Measurements from ENCODE around the gene CNTRL.
"Not testable (repeated sequence)": the region's sequence is repeated elsewhere in the genome, so short reads cannot be mapped to it uniquely, and the experiment has no call there.

The CNTRL gene

DNA sequence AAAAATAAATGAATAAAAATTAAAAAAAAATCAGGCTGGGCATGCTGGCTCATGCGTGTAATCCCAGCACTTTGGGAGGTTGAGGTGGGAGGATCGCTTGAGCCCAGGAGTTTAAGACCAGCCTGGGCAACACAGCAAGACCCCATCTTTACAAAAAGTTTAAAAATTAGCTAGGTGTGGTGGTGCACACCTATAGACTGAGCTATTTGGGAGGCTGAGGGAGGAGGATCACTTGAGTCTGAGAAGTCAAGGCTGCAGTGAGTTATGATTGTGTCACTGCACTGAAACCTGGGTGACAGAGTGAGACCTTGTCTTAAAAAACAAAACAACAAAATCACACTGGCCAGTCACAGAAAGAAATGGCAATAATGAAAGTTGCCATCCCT, 3.4 kb upstream of the CNTRL start:
- DNase-seq, result no peak

DNA sequence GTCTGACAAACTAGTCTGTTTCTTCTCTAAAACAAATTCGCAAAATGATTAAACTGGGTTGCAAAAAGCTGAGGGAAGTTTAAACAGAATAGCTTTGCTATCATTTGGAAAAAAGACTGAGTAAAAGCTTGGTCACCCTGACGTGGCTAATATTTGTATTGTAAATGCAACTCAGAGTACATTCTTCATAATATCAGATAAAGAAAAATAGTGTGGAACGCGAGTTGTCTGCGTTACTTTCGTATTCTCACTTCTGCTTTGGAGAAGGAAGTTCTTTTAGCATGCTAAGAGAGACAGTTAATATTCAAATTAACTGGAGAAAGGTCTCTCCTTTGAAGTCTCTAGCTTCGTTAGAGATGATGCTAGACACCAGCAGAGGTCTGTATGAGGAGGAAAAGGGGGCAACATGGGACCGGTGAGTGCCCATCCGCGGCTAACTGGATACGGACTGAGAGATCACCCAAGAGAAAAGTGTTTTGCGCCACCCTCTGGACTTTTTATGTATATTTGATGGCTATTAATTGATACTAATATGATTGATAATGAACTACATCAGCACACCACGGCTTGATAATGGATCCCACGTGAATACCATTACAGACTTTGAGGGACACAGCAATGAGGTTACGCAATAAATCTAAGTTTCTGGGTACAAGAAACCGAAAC, 2.9 kb upstream of the CNTRL start:
- peak; percentile 43 for DNase-seq

DNA sequence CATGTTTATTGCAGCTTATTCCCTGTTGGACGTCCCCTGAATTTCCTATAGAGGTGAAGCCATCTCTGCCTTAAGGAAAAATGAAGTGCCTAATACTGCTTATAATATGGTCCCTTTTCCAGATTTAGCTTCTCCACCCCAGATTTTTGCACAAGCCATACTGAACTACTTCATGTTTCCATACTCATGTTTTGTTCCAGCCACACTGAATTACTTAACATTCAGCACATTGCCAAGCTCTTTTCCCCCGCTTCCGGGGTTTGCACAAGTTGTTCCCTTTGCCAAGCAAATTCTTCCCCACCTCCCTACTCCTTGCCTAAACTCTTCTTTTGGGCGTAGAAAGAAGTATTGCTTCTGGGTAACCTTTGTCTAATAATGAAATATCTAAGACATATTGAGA, 1.7 kb upstream of the CNTRL start:
- peak; percentile 2 for DNase-seq

DNA sequence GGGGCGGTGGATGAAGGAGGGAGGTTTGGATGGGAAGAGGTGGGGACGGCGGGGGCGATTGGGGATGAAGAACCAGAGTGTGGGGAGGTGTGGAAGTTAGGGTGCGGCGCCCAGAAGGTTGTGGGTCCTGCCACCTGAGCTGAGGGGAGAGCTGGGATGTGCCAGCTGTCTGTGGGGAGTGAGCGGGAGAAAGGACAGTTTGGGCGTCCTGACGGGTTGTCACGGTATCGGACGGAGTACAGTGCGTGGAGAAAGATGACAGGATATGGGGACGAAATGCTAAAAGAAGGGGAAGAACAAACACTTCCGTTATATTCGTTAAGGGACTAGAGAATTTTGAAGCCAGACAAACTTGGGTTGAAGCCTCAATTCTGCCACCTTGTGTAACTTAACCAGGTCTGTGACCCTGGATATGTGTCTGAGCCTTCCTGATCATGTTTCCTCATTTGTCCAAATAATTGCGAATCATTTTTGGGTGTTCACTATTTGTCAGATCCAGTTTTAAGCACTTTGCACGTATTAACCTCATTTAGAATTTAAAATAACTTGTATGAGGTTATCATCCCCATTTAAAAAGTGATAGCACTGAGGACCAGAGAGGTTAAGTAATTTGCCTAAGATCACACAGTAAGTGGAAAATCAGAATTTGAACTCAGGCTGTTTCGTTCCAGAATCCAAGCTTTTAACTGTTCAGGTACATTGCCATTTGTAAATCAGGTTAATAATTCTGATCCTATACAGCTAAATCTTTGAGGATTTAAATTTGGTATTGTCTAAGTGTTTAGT, 689 bp downstream of the CNTRL start:
- no peak for DNase-seq

DNA sequence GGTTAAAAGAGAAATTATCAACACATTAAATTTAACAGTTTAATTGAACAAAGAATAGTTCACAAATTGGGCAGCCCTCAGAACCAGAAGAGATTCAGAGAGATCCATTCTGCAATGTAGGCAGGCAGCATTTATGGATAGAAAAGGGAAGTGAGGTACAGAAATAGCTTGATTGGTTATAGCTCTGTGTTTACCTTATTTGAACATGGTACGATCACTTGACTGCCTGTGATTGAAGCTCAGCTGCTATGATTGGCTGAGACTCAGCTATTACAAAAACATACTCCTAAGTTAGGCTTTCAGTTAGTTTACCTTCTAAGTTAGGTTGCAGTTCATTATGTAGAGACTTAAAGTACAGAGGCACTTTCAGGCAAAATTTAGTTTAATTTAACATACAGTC, 7.3 kb downstream of the CNTRL start:
- no peak for DNase-seq

DNA sequence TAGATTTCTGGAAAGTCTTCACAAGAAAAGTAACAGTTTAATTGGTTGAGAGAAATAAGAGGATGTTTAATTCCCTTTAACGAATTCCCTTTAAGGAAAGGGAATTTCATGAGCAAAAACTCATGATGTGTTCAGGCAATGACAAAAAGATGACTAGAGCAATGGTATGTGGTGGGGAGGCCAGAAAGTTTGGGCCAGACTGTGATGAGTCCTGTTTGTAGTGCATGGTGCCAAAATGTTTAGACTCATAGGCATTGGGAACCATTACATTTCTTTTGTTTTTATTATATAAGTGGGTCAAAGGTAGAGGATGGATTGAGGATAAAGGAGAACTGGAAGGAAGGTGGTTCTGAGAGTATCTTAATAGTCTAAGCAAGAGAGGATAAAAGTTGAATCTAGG, 10.9 kb downstream of the CNTRL start:
- no peak for DNase-seq

DNA sequence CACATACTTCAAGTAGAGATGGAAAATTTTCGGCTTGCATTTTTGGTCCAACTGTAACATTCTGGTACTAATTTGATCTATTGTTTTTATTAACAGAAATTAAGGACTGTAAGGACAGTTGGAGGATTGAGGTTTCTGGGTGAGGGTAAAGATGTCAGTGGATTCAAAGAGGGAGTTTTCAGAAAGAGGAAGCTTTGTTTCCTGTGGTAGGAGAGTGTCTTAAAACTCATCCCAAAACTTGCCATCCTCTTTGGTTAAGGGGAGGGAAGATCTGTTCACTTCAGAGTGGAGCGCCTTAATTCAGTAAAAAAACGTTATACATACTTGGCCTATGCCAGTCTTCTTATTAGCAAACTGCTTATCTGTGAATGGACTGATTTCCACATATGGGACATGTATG, 13.8 kb downstream of the CNTRL start:
- DNase-seq, result no peak

DNA sequence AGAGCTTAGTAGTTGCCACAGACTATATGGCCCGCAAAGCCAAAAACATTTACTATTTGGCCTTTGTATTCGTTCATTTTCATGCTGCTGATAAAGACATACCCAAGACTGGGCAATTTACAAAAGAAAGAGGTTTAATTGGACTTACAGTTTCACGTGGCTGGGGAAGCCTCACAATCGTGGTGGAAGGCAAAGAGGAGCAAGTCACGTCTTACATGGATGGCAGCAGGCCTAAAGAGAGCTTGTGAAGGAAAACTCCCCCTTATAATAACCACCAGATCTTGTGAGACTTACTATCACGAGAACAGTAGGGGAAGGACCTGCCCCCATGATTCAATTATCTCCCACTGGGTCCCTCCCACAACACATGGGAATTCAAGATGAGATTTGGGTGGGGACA, 16.0 kb downstream of the CNTRL start:
- DNase-seq, result not testable (repeated sequence)

DNA sequence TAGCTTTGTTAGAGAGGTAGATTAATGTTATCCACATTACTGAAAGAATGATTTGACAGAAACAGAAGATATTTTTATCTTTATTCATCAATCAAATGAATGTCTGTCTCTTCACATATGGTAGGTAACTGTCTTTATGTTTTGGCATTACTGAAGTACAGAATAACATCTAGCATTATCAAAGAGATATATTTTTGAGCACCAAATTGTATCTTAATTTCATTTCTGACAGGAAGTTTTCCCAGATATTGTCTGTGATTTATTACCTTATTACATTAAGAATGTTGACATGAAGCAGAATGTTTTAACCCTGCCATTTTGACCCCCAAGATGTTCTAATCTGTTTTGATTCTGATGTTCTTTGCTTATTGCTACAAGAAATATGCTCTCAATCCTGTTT, 20.3 kb downstream of the CNTRL start:
- no peak for DNase-seq

DNA sequence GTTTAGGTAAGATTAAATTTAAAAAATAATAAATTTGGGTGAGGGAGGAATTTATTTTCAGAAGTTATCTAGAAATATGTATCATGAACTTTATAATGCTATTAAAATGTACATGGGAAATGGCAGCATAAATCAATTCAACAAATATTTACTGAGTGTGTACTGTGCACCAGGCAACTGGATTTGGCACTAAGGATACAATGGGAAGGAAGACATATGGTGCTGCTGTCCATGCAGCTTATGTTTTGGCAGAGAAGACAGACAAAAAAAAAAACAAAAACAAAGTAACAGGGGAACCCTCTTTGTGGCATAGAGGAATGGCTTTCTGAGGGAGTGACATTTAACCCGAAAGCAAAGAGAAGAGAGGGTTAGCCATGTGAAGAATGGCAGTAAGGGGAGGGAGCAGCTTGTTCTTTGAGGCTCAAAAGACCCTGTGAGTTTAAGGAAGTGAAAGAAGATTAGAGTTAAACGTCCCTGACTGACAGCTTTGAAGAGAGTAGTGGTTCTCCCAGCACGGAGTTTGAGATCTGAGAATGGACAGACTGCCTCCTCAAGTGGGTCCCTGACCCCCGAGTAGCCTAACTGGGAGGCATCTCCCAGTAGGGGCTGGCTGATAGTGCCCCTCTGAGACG, 23.9 kb downstream of the CNTRL start:
- DNase-seq, result no peak

DNA sequence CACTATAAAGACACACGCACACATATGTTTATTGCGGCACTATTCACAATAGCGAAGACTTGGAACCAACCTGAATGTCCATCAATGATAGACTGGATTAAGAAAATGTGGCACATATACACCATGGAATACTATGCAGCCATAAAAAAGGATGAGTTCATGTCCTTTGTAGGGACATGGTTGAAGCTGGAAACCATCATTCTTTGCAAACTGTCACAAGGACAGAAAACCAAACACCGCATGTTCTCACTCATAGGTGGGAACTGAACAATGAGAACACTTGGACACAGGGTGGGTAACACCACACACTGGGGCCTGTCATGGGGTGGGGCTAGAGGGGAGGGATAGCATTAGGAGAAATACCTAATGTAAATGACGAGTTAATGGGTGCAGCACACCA, 29.3 kb downstream of the CNTRL start:
- DNase-seq, result not testable (repeated sequence)

DNA sequence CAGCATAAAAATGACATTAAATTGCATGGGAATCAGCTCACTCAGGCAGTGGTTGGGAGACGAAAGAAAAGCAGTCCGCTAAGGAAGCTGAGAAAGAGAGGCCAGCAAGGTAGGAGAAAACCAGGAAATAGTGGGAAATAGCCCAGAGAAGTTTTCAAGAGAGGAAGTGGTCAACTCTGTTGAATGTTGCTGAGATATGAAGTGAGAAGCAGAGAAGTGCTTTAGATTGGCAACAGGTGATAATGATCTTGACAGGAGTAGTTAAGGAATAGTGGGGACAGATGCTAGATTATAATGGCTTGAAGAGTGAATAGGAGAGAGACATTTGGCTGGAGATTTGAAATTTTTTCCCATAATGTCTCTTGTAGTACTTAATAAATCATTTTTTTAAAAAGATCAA, 30.8 kb downstream of the CNTRL start:
- no peak for DNase-seq

DNA sequence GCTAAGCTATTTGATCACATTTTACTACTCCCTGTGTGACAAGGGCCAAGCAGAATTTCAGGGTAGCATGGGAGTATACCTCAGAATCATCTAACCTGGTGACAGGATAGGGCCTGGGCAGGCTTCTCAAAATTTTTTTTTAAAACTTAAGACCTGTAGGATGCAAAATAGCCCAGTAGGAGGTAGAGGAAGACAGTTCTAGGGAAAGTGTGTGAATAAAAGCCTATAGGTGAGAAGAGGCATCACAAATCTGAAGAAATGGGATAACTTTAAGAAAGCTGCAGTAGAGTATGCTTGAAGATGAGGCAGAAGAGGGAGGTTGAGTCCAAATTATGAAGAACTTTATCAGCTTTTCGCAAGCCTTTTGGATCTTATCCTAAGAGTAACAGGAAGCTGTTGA, 32.3 kb downstream of the CNTRL start:
- DNase-seq, result no peak

DNA sequence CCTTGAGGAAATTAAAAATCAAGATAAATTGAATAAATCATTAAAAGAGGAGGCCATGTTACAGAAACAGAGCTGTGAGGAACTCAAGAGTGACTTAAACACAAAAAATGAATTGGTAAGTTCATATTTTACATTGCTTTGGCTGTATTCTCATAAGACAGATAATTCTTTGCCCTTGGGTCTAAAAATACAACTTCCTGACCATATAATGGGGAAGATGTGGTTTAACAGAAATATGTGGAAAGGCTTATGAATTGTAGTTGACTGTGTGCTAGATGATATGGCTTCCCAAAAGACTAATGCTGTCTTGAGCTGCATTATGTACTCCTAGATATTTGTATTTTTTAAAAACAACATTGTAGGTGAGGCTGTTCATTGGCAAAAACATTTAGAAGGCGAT, 33.1 kb downstream of the CNTRL start:
- DNase-seq, result no peak

DNA sequence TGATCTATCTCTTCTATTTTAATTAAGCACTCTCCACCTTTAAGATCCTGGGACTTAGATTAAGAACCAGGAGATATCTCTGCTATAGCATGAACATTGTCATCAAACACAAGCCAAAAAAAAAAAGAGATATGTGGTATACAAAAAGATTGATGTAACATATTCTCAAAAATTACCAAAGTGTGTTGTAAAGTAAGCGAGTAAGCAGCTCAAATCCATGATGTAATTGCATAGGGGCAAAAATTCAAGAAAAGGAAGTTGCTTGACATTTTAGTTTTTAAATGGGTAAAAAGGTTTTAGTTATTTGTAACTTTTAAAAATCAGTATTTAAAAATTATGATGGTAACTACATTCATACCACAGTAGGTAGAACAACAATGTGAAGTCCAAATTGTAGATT, 40.7 kb downstream of the CNTRL start:
- no peak for DNase-seq

DNA sequence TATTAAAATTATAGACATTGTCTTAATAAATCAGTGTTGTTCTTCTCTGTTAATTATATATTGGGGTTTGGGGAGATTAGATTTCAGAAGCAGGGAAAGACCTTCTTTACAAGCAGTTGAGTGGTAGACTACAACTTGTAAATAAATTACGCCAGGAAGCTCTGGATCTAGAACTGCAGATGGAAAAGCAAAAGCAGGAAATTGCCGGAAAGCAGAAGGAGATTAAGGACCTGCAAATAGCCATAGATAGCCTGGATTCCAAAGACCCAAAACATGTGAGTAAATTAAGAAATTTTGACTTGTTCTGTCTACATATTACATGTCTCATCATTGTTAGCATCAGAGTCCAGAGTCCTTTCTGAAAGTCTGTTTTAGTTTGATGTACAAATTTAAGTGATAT, 43.5 kb downstream of the CNTRL start:
- DNase-seq, result no peak

DNA sequence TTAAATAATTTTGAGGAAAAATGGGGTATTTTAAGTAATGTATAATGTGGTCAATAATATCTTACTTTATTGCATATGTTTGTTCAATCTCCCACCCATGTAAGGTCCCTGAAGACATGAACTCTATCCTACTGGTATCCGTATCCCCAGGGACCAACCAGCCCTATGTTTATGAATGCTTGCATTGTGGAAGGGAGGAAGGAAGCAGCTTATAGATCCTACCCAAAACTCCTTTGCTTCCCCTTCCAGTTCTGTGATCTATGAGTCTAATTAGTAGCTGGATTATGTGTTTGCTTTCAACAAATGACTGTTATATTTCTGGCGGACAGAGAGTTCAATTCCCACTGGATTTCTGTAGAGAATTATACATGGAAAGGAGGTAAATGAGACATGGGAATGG, 45.6 kb downstream of the CNTRL start:
- no peak for DNase-seq

DNA sequence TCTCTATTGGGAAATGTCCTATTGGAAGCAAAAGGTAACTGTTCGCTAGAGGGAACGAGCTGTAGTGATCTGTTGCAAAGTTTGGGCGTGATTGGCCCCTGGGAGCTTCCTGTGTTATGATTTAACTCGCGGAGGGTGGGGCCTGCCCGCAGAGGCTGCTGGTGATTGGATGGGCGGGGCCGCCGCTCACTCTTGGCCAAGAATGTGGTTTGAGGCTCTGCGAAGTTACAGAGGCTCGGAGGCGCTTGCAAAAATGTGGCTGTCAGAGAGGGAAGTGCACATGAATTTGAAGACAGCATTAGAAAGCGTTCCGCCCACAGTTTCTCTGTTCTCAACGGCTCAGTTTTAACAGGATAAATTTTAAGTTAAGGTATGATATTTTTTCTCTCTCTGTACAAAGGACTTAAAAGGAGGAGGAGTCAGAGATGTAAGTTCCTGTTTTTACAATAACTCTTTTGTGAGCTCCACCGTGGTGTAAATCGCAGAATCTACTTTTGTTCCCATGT, 46.9 kb downstream of the CNTRL start:
- DNase-seq, result peak; percentile 91

DNA sequence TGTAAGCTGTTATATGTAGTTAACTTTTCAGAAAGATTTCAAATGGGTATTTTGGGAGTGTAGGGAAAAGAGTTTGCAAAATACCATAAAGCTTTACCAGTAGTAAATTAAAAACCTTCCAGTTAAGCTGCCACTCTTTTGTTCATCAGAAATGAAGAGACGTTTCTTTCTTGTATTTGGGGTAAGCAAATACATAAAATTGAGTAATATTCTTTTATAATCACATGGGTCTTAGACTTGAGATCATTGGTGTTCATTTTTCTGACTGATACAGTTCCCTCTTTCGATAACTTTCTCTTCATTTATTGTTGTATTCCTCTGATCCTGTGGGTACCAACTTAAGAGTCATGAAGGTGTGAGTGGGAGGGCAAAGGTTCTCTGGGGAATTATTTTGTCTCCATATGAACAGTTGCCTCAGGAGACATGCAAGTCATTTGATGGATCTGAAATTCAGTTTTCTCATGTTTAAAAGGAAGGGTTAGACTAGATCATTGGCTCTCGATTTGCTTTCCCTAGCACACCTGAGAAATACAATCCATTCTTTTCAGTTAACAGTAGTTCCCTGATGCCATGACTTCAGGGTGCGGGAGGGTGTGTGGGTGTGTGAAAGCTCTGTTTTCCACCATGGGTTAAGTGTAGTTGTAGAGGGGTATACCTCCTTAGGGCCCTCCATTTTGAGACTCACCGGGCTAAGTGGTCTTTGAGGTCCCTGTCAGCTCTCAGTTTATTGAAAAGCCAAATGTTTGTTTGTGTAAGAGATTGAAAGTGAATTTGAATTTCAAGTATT, 47.7 kb downstream of the CNTRL start:
- no peak for DNase-seq

DNA sequence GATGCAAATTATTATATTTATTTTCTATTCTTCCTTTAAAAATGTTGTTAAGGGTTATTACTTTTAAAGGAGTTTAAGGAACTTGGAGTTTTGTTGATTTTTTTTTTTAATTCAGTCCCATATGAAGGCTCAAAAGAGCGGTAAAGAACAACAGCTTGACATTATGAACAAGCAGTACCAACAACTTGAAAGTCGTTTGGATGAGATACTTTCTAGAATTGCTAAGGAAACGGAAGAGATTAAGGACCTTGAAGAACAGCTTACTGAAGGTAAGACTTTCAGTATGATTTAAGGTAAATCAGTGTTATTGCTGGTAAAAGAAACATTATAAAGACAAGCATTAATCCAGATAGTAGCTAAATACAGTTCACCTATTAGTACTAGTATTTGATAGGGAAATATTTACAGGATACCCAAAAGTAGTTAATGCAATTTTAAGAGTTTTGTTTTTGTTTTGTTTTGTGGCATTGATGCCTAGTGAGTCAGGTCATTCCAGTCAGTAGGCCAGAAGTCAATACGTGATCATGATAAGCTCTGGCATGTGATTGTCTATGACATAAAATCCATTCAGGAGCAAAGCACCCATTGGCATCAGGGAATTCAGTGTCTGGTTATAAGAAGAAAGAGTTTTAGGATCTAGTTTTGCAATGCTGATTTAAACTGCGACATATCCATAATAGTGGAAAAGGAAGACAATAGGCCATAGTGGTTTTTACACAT, 49.2 kb downstream of the CNTRL start:
- no peak for DNase-seq

DNA sequence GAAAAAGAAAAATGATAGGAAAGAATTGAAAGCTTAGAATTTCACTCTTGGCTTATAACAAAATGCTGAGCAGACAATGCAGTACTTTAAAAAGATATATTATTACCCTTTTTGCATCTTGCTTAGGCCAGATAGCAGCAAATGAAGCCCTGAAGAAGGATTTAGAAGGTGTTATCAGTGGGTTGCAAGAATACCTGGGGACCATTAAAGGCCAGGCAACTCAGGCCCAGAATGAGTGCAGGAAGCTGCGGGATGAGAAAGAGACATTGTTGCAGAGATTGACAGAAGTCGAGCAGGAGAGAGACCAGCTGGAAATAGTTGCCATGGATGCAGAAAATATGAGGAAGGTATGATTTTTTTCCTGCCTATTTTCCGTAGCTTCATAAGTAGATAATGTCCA, 50.8 kb downstream of the CNTRL start:
- DNase-seq, result no peak

DNA sequence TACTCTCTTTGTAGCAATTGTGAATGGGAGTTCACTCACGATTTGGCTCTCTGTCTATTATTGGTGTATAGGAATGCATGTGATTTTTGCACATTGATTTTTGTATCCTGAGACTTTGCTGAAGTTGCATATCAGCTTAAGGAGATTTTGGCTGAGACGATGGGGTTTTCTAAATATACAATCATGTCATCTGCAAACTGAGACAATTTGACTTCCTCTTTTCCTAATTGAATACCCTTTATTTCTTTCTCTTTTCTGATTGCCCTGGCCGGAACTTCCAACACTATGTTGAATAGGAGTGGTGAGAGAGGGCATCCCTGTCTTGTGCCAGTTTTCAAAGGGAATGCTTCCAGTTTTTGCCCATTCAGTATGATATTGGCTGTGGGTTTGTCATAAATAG, 54.6 kb downstream of the CNTRL start:
- DNase-seq, result not testable (repeated sequence)
